HEK293 (cell line): ENCODE data around the gene KPNA5.
A peak's percentile ranks its signal among the peaks of the same experiment; 100 is the strongest.

Experiments
- KLF16 ChIP-seq: fragments of 450-650 bp; formaldehyde crosslinking; IDR thresholded peaks from 2 replicates; pipeline ENCODE4 v1.5.1; 2017; ENCODE audit warnings: missing biosample characterization, missing genetic modification characterization
- KLF9 ChIP-seq: fragments of 450-650 bp; formaldehyde crosslinking; IDR thresholded peaks from 2 replicates; pipeline ENCODE4 v1.5.1; 2016; ENCODE audit warnings: missing biosample characterization, missing genetic modification characterization, low read depth
- MYNN ChIP-seq: fragments of 450-650 bp; formaldehyde crosslinking; IDR thresholded peaks from 2 replicates; pipeline ENCODE4 v1.5.1; 2016; ENCODE audit warnings: missing biosample characterization, missing genetic modification characterization, borderline replicate concordance
- OVOL3 ChIP-seq: fragments of 450-650 bp; formaldehyde crosslinking; IDR thresholded peaks from 2 replicates; pipeline ENCODE4 v1.5.1; 2016; ENCODE audit warnings: missing biosample characterization, missing genetic modification characterization
- PRDM10 ChIP-seq: fragments of 450-650 bp; formaldehyde crosslinking; IDR thresholded peaks from 2 replicates; pipeline ENCODE4 v1.5.1; 2016; ENCODE audit warnings: missing biosample characterization, missing genetic modification characterization
- TCF7L2 ChIP-seq: IDR thresholded peaks from 2 replicates; pipeline ENCODE4 v1.6.1; 2011; ENCODE audit warnings: low read depth, mild to moderate bottlenecking, inconsistent platforms, low read length, moderate library complexity, borderline replicate concordance
- YY1 ChIP-seq: fragments of 450-650 bp; formaldehyde crosslinking; IDR thresholded peaks from 2 replicates; pipeline ENCODE4 v1.5.1; 2018; ENCODE audit warnings: missing biosample characterization, missing genetic modification characterization
- YY2 ChIP-seq: fragments of 450-650 bp; formaldehyde crosslinking; IDR thresholded peaks from 2 replicates; pipeline ENCODE4 v1.5.1; 2016; ENCODE audit warnings: missing biosample characterization, missing genetic modification characterization
- ZBTB49 ChIP-seq: fragments of 450-650 bp; formaldehyde crosslinking; IDR thresholded peaks from 2 replicates; pipeline ENCODE4 v1.5.1; 2016; ENCODE audit warnings: missing biosample characterization, missing genetic modification characterization, low read depth
- ZFP37 ChIP-seq: fragments of 450-650 bp; formaldehyde crosslinking; IDR thresholded peaks from 2 replicates; pipeline ENCODE4 v1.5.1; 2016; ENCODE audit warnings: missing biosample characterization, missing genetic modification characterization
- ZNF132 ChIP-seq: fragments of 450-650 bp; formaldehyde crosslinking; IDR thresholded peaks from 2 replicates; pipeline ENCODE4 v1.5.1; 2017; ENCODE audit warnings: missing biosample characterization, missing genetic modification characterization, borderline replicate concordance
- ZNF157 ChIP-seq: fragments of 450-650 bp; formaldehyde crosslinking; IDR thresholded peaks from 2 replicates; pipeline ENCODE4 v1.5.1; 2016; ENCODE audit warnings: missing biosample characterization, missing genetic modification characterization
- ZNF335 ChIP-seq: fragments of 450-650 bp; formaldehyde crosslinking; conservative IDR thresholded peaks from 2 replicates; pipeline ENCODE4 v1.5.1; 2016; ENCODE audit warnings: missing biosample characterization, missing genetic modification characterization
- ZNF37A ChIP-seq: fragments of 450-650 bp; IDR thresholded peaks from 2 replicates; pipeline ENCODE4 v1.5.1; 2018; ENCODE audit warnings: missing biosample characterization, missing genetic modification characterization
- ZNF510 ChIP-seq: fragments of 450-650 bp; formaldehyde crosslinking; IDR thresholded peaks from 2 replicates; pipeline ENCODE4 v1.5.1; 2018; ENCODE audit warnings: mild to moderate bottlenecking, missing genetic modification characterization, missing biosample characterization; ENCODE audit not compliant: insufficient replicate concordance
- ZNF596 ChIP-seq: fragments of 450-650 bp; IDR thresholded peaks from 2 replicates; pipeline ENCODE4 v1.5.0; 2018; ENCODE audit warnings: missing biosample characterization, mild to moderate bottlenecking, missing genetic modification characterization, moderate library complexity
- ZNF785 ChIP-seq: fragments of 450-650 bp; formaldehyde crosslinking; IDR thresholded peaks from 2 replicates; pipeline ENCODE4 v1.5.1; 2016; ENCODE audit warnings: missing biosample characterization, missing genetic modification characterization
- ZSCAN16 ChIP-seq: fragments of 450-650 bp; formaldehyde crosslinking; IDR thresholded peaks from 2 replicates; pipeline ENCODE4 v1.5.1; 2016; ENCODE audit warnings: missing biosample characterization, missing genetic modification characterization
- ZSCAN23 ChIP-seq: fragments of 450-650 bp; formaldehyde crosslinking; IDR thresholded peaks from 2 replicates; pipeline ENCODE4 v1.5.1; 2016; ENCODE audit warnings: missing biosample characterization, missing genetic modification characterization
- TF ChIP-seq, protein P1 (sequence below): fragments of 450-650 bp; formaldehyde crosslinking; conservative IDR thresholded peaks from 2 replicates; pipeline ENCODE4 v1.5.1; 2016; ENCODE audit warnings: low read depth, missing biosample characterization, missing genetic modification characterization
- TF ChIP-seq, protein P2 (sequence below): fragments of 450-650 bp; formaldehyde crosslinking; IDR thresholded peaks from 2 replicates; pipeline ENCODE4 v1.5.1; 2016; ENCODE audit warnings: missing biosample characterization, missing genetic modification characterization
- TF ChIP-seq, protein P3 (sequence below): fragments of 450-650 bp; formaldehyde crosslinking; IDR thresholded peaks from 2 replicates; pipeline ENCODE4 v1.5.1; 2016; ENCODE audit warnings: missing biosample characterization, missing genetic modification characterization
- TF ChIP-seq, protein P4 (sequence below): fragments of 450-650 bp; formaldehyde crosslinking; IDR thresholded peaks from 2 replicates; pipeline ENCODE4 v1.5.1; 2016; ENCODE audit warnings: missing biosample characterization, missing genetic modification characterization

Gene KPNA5

GRCh38 chr6:116682334-116682712 lies 1.3 kb downstream of the KPNA5 start (continued):
- TF ChIP-seq, protein P1, sequence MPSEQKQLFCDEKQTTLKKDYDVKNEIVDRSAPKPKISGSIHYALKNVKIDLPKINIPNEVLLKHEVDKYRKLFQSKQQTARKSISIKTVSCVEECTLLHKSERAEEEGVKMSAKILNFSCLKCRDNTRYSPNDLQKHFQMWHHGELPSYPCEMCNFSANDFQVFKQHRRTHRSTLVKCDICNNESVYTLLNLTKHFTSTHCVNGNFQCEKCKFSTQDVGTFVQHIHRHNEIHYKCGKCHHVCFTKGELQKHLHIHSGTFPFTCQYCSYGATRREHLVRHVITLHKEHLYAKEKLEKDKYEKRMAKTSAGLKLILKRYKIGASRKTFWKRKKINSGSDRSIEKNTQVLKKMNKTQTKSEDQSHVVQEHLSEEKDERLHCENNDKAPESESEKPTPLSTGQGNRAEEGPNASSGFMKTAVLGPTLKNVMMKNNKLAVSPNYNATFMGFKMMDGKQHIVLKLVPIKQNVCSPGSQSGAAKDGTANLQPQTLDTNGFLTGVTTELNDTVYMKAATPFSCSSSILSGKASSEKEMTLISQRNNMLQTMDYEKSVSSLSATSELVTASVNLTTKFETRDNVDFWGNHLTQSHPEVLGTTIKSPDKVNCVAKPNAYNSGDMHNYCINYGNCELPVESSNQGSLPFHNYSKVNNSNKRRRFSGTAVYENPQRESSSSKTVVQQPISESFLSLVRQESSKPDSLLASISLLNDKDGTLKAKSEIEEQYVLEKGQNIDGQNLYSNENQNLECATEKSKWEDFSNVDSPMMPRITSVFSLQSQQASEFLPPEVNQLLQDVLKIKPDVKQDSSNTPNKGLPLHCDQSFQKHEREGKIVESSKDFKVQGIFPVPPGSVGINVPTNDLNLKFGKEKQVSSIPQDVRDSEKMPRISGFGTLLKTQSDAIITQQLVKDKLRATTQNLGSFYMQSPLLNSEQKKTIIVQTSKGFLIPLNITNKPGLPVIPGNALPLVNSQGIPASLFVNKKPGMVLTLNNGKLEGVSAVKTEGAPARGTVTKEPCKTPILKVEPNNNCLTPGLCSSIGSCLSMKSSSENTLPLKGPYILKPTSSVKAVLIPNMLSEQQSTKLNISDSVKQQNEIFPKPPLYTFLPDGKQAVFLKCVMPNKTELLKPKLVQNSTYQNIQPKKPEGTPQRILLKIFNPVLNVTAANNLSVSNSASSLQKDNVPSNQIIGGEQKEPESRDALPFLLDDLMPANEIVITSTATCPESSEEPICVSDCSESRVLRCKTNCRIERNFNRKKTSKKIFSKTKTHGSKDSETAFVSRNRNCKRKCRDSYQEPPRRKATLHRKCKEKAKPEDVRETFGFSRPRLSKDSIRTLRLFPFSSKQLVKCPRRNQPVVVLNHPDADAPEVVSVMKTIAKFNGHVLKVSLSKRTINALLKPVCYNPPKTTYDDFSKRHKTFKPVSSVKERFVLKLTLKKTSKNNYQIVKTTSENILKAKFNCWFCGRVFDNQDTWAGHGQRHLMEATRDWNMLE (tag by site-specific recombination), result peak; percentile 43; the same call in 1 of the 2 replicates
- TF ChIP-seq ZNF510 (tag by site-specific recombination) (peak; percentile 3), ZNF37A (tag by site-specific recombination) (no peak), ZNF596 (tag by site-specific recombination) (no peak), KLF16 (no peak), ZFP37 (tag by site-specific recombination) (peak; percentile 10; the same call in 1 of the 2 replicates), ZNF335 (tag by site-specific recombination) (0 out of 2 replicates have a peak, but pooled peaks have one; percentile 8), PRDM10 (peak; percentile 12; the same call in 1 of the 2 replicates), TCF7L2 (no peak), OVOL3 (tag by site-specific recombination) (no peak), YY1 (tag by site-specific recombination) (no peak), ZNF785 (tag by site-specific recombination) (no peak), YY2 (tag by site-specific recombination) (no peak), KLF9 (tag by site-specific recombination) (no peak), ZSCAN23 (tag by site-specific recombination) (no peak), ZNF132 (no peak), MYNN (no peak), ZBTB49 (tag by site-specific recombination) (no peak), ZSCAN16 (no peak), ZNF157 (tag by site-specific recombination) (no peak)
- TF ChIP-seq, protein P2, sequence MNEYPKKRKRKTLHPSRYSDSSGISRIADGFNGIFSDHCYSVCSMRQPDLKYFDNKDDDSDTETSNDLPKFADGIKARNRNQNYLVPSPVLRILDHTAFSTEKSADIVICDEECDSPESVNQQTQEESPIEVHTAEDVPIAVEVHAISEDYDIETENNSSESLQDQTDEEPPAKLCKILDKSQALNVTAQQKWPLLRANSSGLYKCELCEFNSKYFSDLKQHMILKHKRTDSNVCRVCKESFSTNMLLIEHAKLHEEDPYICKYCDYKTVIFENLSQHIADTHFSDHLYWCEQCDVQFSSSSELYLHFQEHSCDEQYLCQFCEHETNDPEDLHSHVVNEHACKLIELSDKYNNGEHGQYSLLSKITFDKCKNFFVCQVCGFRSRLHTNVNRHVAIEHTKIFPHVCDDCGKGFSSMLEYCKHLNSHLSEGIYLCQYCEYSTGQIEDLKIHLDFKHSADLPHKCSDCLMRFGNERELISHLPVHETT (tag by site-specific recombination), result no peak
- TF ChIP-seq, protein P3, sequence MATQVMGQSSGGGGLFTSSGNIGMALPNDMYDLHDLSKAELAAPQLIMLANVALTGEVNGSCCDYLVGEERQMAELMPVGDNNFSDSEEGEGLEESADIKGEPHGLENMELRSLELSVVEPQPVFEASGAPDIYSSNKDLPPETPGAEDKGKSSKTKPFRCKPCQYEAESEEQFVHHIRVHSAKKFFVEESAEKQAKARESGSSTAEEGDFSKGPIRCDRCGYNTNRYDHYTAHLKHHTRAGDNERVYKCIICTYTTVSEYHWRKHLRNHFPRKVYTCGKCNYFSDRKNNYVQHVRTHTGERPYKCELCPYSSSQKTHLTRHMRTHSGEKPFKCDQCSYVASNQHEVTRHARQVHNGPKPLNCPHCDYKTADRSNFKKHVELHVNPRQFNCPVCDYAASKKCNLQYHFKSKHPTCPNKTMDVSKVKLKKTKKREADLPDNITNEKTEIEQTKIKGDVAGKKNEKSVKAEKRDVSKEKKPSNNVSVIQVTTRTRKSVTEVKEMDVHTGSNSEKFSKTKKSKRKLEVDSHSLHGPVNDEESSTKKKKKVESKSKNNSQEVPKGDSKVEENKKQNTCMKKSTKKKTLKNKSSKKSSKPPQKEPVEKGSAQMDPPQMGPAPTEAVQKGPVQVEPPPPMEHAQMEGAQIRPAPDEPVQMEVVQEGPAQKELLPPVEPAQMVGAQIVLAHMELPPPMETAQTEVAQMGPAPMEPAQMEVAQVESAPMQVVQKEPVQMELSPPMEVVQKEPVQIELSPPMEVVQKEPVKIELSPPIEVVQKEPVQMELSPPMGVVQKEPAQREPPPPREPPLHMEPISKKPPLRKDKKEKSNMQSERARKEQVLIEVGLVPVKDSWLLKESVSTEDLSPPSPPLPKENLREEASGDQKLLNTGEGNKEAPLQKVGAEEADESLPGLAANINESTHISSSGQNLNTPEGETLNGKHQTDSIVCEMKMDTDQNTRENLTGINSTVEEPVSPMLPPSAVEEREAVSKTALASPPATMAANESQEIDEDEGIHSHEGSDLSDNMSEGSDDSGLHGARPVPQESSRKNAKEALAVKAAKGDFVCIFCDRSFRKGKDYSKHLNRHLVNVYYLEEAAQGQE (tag by site-specific recombination), result no peak
- TF ChIP-seq, protein P4, sequence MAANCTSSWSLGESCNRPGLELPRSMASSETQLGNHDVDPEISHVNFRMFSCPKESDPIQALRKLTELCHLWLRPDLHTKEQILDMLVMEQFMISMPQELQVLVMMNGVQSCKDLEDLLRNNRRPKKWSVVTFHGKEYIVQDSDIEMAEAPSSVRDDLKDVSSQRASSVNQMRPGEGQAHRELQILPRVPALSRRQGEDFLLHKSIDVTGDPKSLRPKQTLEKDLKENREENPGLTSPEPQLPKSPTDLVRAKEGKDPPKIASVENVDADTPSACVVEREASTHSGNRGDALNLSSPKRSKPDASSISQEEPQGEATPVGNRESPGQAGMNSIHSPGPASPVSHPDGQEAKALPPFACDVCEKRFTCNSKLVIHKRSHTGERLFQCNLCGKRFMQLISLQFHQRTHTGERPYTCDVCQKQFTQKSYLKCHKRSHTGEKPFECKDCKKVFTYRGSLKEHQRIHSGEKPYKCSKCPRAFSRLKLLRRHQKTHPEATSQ, result no peak
